Retinal pigment epithelial cell (primary cell): ENCODE data around the gene POLDIP3.
"Not testable (repeated sequence)": the region's sequence is repeated elsewhere in the genome, so short reads cannot be mapped to it uniquely, and the experiment has no call there.

Experiments
- DNase-seq: peaks from one replicate; pipeline ENCODE4 v3.0.0-alpha.2; 2010; ENCODE audit warnings: low read depth
- H3K4me3 ChIP-seq: 2 replicates; pipeline ENCODE4 v1.5.1; 2011; ENCODE audit warnings: mild to moderate bottlenecking, low read length, control low read depth, moderate library complexity
- TF ChIP-seq, protein P1 (sequence below): conservative IDR thresholded peaks from 2 replicates; pipeline ENCODE4 v1.5.1; 2011; ENCODE audit warnings: low read depth, low read length, control low read depth, inconsistent platforms

Gene POLDIP3

GRCh38 chr22:42623301-42623751 is 8.6 kb upstream of the POLDIP3 start:
- no peak for DNase-seq
- TF ChIP-seq, protein P1, sequence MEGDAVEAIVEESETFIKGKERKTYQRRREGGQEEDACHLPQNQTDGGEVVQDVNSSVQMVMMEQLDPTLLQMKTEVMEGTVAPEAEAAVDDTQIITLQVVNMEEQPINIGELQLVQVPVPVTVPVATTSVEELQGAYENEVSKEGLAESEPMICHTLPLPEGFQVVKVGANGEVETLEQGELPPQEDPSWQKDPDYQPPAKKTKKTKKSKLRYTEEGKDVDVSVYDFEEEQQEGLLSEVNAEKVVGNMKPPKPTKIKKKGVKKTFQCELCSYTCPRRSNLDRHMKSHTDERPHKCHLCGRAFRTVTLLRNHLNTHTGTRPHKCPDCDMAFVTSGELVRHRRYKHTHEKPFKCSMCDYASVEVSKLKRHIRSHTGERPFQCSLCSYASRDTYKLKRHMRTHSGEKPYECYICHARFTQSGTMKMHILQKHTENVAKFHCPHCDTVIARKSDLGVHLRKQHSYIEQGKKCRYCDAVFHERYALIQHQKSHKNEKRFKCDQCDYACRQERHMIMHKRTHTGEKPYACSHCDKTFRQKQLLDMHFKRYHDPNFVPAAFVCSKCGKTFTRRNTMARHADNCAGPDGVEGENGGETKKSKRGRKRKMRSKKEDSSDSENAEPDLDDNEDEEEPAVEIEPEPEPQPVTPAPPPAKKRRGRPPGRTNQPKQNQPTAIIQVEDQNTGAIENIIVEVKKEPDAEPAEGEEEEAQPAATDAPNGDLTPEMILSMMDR: no peak
- no peak overlapping the region for H3K4me3 ChIP-seq

DNA sequence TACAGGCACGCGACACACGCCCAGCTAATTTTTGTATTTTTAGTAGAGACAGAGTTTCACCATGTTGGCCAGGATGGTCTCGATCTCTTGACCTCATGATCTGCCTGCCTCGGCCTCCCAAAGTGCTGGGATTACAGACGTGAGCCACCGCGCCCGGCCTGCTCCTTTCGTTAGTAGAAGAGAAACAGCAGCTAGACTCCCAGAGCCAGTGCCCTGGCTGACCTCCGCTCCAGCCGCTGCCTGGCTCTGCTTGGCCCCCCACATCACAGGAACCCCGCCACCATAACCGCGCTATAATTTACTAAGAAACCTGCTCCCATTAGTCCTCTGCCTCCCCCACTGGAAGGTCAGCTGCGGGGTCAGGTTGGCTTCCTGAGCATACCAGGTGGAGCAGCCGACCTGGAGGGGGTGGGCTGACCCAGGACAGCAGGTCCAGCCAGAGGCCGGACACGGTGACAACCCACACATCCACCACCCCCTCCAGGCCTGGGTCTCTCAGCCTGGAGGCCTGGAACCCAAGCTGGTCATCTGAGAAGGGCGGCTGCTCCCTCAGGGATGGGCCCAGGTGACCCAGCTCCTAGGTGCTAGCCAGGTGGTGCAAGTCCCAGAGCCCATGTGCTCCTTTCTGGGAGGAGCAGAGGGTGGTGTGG is 7.5 kb upstream of the POLDIP3 start:
- TF ChIP-seq, protein P1: no peak
- no peak overlapping the region for H3K4me3 ChIP-seq
- no peak for DNase-seq

- H3K4me3 ChIP-seq: no peak overlapping the region
- TF ChIP-seq, protein P1: peak; percentile 99
- DNase-seq: no peak
Measured at GRCh38 chr22:42621505-42622002, 6.9 kb upstream of the POLDIP3 start.

DNA sequence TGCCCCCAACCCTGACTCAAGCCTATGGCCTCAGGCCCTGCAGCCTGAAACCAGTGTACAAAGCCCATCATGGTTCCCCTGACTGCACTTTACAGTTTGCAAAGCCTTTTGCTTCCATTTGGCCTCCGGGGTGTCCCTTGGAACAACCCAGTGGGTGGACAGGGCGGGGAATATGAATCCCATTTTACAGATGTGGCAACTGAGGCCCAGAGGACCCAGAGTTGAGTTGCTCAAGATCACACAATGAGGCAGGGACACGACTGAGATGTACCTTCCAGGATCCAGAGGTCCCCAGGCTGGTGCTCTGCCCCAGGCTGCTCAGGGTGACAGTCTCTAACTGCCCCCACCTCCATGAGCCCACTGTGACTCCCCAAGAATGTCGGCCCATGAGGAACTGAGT is 5.4 kb upstream of the POLDIP3 start:
- no peak overlapping the region for H3K4me3 ChIP-seq
- no peak for DNase-seq
- TF ChIP-seq, protein P1: no peak

- TF ChIP-seq, protein P1: no peak
- no peak for DNase-seq
- no peak overlapping the region for H3K4me3 ChIP-seq
Measured at GRCh38 chr22:42619261-42620063, 4.8 kb upstream of the POLDIP3 start.

- no peak overlapping the region for H3K4me3 ChIP-seq
- TF ChIP-seq, protein P1: no peak
- no peak for DNase-seq
Measured at GRCh38 chr22:42617155-42617983, 2.7 kb upstream of the POLDIP3 start.

GRCh38 chr22:42615860-42616175 is 1.1 kb upstream of the POLDIP3 start:
- H3K4me3 ChIP-seq: peak overlapping the region; percentile 1
- not testable (repeated sequence) for DNase-seq
